Omental fat pad (tissue), 4 donors: ENCODE data around the gene CACNA1G. TPM values are rescaled to one million over a fixed set of nuclear protein-coding genes. Genes with fewer than 3 reads are reported as not detected.
A peak's percentile ranks its signal among the peaks of the same experiment; 100 is the strongest.

ENCODE experiments used
- ATAC-seq: fragments of 150-250 bp; one replicate; pipeline ENCODE4 v1.9.1; 2016; ENCODE audit warnings: mild to moderate bottlenecking, moderate library complexity; ENCODE audit not compliant: low FRiP score
- DNase-seq: peaks from one replicate; pipeline ENCODE4 v3.0.0-alpha.2; 2019; ENCODE audit warnings: low spot score
- total RNA-seq, 4 donors: library from RNA; depleted of rRNA; stranded (reverse); fragments of >200 nt; gene quantifications; one replicate each; pipeline ENCODE4 v1.1.0, GENCODE V29; 2016
- TF ChIP-seq, protein P1 (sequence below), 3 donors: fragments of 450-650 bp; IDR thresholded peaks; one replicate each; pipeline ENCODE4 v1.5.1; 2016 to 2017; ENCODE audit warnings: antibody characterized with exemption in 3 of 3, mild to moderate bottlenecking in 3 of 3, moderate library complexity in 2 of 3

Gene CACNA1G
- total RNA-seq, 4 donors from 2014 or later: 0.32 to 3.8 (median 1.2) TPM

DNA sequence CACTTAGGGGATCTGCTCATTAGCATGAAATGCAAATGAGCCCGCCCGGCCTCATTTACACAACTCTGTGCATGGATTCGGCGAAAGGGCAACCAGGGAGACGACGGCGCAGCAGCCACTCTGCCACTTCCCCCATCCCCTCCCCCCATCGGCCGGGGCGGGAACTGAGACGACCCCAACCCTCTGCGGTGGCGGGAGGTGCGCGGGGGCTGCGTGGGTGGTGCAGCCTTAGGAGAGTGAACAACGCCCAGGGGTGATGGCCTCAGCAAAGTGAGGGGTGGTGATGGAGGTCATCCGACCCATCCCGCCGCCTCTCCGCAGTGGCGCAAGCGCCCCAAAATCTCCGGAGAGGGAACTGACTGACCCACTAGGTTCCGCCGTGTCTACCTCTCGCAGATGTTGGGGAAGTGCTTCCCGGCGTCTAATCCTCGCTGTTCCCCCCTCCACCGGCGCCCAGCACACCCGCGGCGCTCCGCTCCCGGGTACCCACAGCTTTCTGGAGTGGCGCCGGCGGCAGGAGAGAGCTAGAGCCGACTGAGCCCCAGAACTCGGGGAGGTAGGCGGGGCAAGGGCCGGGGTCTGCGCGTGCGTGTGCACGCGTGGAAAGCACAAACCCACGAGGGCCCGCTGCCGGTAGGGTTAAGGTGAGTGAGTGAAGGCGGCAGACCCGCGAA is 1.4 kb upstream of the CACNA1G start:
- DNase-seq: no peak
- TF ChIP-seq, protein P1, sequence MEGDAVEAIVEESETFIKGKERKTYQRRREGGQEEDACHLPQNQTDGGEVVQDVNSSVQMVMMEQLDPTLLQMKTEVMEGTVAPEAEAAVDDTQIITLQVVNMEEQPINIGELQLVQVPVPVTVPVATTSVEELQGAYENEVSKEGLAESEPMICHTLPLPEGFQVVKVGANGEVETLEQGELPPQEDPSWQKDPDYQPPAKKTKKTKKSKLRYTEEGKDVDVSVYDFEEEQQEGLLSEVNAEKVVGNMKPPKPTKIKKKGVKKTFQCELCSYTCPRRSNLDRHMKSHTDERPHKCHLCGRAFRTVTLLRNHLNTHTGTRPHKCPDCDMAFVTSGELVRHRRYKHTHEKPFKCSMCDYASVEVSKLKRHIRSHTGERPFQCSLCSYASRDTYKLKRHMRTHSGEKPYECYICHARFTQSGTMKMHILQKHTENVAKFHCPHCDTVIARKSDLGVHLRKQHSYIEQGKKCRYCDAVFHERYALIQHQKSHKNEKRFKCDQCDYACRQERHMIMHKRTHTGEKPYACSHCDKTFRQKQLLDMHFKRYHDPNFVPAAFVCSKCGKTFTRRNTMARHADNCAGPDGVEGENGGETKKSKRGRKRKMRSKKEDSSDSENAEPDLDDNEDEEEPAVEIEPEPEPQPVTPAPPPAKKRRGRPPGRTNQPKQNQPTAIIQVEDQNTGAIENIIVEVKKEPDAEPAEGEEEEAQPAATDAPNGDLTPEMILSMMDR (IDR thresholded peaks at IDR 0.05): no peak
- no peak for ATAC-seq

GRCh38 chr17:50559674-50560184 is 786 bp upstream of the CACNA1G start:
- ATAC-seq (peak; percentile 28), DNase-seq (peak; percentile 42)
- TF ChIP-seq, protein P1 (IDR thresholded peaks at IDR 0.05): no peak

GRCh38 chr17:50560931-50561745 is 623 bp downstream of the CACNA1G start:
- no peak for DNase-seq
- TF ChIP-seq, protein P1 (IDR thresholded peaks at IDR 0.05): no peak
- no peak for ATAC-seq

- TF ChIP-seq, protein P1 (IDR thresholded peaks at IDR 0.05): no peak
- ATAC-seq (no peak), DNase-seq (no peak)
Observed at GRCh38 chr17:50561746-50562141, 1.2 kb downstream of the CACNA1G start.

GRCh38 chr17:50562242-50563091 is 2.0 kb downstream of the CACNA1G start:
- TF ChIP-seq, protein P1 (IDR thresholded peaks at IDR 0.05): no peak
- ATAC-seq (no peak), DNase-seq (no peak)

- ATAC-seq (no peak), DNase-seq (no peak)
- TF ChIP-seq, protein P1 (IDR thresholded peaks at IDR 0.05): no peak
Observed at GRCh38 chr17:50563092-50563511, 2.6 kb downstream of the CACNA1G start.
